GM18867 (cell line): ENCODE data around the gene PHC2.
A peak's percentile ranks its signal among the peaks of the same experiment; 100 is the strongest.

Experiments used
- ATAC-seq: cut with Tn5 transposase; IDR thresholded peaks from one replicate; pipeline ENCODE4 v1.9.1; 2021; ENCODE audit warnings: mild to moderate bottlenecking, moderate library complexity; ENCODE audit not compliant: unreplicated experiment

Gene PHC2

DNA sequence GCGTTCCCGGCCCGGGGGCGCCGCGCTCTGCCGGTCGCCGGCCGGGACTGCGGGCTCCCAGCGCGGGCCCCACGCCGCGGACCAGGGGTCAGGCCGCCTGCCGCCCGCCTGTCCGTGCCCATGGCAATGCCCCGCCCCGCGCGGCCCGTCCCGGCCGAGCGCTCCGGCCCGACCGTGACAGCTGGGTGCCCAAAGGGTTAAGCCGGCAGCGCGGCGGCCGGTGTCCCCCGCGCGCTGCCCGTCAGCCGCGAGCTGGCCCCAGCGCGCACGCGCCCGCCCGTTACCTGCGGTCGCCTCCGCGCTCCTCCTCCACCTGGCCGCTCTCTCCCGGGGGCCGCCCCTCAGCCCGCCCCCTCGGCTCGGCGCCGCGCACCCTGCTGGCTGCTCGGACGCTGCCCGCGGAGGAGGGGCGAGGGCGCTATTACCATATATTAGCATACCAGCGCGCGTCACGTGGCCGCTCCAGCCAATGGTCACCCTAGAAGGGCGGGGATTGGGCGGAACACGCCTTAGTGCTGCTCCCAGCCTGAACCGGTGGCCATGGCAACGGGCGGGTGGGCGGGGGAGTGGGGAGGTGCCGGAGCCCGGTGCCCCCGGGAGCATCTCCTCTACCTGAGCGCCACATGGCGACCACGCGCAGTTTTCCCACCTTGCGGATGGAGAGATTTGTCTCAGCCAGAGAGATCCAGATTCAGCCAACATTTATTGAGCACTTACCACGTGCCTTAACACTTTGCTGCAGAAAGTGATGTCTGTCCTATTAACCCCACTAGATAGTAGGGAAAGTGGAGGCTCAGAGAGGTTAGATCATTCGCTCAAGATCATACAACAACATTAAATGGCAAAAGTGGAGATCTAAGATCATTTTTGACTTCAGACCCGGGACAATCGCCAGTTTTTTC is at the start of gene PHC2:
Gene PHC2, minus strand, starts transcription at position 404 of the 902 bp plus-strand sequence. CDS start 55,556 bp downstream, outside the sequence.
- peak; percentile 96 for ATAC-seq

DNA sequence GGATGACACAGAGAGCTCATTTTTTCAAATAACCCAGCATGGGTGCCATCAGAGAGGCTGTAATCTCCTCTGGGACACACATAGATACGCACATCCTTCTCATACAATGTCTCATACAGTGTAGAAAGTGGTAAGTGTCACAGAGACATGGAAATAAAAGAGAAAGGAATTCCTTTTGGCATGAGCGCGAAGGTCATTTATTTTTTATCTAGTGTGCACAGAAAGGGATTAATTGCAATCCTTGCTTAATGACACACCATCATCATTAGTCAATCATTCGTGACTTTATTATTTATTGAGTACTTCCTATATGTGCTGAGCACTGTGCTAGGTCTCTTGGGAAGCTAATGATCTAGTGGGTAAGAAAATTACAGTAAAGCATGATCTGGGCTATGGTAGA is 46.6 kb upstream of the PHC2 start:
- ATAC-seq = no peak

- no peak for ATAC-seq
Observed at GRCh38 chr1:33473900-33474299, 43.0 kb upstream of the PHC2 start.

DNA sequence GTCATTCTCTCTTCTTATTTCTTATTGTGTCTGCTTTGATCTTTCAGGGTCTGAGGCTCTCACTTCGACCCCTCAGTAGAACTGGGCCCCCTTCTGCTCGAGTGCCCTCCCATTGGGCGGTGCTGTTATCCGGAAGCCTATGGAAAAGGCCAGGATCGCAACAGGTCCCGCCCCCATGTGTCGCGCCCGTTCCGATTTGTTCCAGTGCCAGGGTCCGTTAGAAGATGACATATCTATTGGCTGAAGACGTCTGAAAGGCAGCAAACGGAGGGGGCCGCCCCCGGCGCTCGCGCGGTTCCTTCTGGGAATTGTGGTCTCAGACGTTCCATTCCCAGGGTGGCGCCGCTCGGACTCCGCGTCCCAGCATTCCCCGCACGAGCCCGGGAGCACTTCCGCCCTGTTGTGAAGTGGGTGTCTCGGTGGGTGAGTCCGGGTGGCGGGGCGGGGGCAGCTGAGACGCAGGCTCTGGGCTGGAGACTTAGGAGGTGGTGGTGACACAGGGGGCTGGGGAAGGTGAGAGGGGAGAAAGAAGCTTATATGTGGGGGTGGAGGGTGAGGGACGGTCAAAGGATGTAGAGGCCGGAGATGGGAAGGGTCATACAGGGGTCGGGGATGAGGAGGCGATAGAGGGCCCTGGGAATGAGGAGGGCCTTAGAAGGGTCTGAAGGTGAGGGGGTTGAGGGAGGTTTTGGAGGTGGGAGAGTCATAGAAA is 41.5 kb upstream of the PHC2 start, which contains the start of gene ZSCAN20:
Gene ZSCAN20, plus strand, starts transcription at position 377 of the 712 bp plus-strand sequence. CDS start 6,644 bp downstream, outside the sequence.
- ATAC-seq = peak; percentile 94

GRCh38 chr1:33471416-33471815 is 40.5 kb upstream of the PHC2 start:
- no peak for ATAC-seq

- ATAC-seq = peak; percentile 32
Observed at GRCh38 chr1:33470495-33471012, 39.7 kb upstream of the PHC2 start.

GRCh38 chr1:33469691-33470090 is 38.8 kb upstream of the PHC2 start:
- no peak for ATAC-seq

- no peak for ATAC-seq
Observed at GRCh38 chr1:33468967-33469366, 38.1 kb upstream of the PHC2 start.

GRCh38 chr1:33468531-33468930 is 37.6 kb upstream of the PHC2 start:
- no peak for ATAC-seq

GRCh38 chr1:33468011-33468410 is 37.1 kb upstream of the PHC2 start:
- ATAC-seq = no peak

DNA sequence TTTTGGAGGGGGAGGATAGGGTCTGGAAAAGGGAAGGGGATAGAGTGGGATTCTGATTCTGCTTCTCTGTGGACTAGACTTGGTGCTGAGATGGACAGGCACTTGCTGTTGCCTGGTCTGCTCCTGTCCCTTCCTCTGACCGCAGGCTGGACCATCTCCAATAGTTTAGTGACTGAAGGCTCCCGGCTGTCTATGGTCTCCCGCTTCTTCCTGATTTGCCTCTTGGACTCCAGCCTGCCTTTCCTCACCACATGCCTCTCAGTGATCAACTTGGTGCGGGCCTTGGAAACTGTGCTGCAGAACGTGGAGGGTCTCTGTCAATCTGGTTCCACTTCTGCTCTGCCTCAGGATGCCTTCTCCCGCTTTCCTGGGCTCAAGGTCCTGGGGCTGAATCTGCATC is 35.3 kb upstream of the PHC2 start:
- no peak for ATAC-seq

GRCh38 chr1:33465316-33465715 is 34.4 kb upstream of the PHC2 start:
- no peak for ATAC-seq

GRCh38 chr1:33464552-33464951 is 33.7 kb upstream of the PHC2 start:
- ATAC-seq = no peak

GRCh38 chr1:33462405-33463164 is 31.7 kb upstream of the PHC2 start:
- ATAC-seq = no peak

- peak; percentile 73 for ATAC-seq
Observed at GRCh38 chr1:33460947-33461629, 30.2 kb upstream of the PHC2 start.

DNA sequence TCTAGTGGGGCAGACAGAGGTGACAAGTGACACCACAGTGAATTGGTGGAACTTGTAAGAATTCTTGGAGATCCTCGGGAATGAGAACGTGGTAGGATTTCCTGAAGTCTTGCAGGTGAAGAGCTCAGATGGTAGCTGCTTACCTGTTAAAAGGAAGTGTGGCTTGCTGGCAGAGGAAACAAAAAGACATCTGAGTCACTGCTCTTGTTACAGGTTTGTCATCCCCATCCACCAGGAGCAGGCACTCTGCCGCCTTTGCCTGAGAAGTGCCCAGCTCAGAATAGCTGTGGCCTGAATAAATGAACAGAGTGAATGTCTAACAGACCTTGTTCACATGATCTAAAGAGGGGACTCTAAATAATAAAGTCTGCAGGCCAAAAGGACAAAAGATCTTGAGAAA is 29.2 kb upstream of the PHC2 start:
- ATAC-seq = no peak

DNA sequence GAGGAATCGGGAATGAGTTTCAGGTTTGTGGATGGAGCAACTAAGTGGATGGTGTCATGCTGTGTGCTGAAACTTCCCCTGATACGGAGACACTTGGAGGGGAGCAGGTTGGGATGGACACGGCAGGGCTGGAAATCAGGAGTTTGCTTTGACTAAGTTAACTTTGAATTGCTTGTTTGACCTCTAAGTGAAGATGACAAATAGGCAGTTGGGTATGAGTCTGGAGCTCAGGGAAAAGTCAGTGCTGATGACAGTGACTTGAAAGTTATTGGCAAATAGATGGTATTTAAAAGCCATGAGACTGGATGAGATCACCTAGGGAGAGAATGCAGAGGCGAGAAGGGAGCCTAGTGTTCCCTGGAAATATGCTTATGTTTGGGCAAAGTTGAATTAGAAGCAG is 28.8 kb upstream of the PHC2 start:
- ATAC-seq = no peak

- ATAC-seq = no peak
Observed at GRCh38 chr1:33456502-33456886, 25.6 kb upstream of the PHC2 start.

DNA sequence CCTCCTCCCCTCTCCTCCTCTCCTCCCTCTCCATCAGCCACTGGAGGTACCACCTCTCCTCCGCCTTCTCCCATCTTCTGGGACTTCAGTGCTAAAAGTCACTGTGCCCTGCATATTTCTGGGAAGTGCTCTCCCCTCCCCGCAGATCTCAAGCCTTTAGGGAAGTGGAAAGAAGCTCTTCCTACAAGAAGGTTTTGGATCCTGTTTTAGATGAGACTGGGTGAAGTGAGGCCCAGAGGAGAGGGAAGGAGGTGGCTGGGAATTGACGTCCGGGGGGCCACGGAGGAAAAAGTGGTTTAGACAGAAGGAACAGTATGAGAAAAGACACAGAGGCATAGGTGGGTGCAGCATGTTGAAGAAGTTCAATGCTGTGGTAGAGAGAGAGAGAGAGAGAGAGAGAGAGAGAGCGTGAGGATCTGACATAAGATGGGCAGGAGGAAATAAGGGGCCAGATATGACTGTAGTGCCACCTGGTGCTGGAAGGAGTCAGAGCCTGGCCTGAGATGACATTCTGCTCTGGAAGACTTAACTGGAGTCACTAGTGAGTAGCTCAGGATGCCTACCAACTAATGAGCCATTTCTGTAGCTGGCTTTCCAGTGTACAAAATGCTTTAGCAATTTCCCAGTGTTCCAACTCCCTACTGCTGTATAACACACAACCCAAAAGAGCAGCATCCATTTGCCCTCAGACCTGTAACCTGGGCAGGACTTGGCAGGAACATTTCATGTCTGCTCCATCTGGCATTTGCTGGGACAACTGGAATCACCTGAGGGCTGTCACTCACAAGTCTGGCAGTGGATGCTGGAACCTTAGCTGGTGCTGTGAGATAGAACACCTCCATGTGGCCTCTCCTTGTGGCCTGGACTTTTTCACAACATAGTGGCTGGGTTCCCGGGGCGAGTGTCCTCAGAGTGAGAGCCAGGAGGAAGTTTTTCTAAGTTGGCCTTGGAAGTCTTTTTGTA is 24.9 kb upstream of the PHC2 start:
- no peak for ATAC-seq
